MCF 10A (cell line): Measurements from ENCODE around the gene PNMA8C. TPM values are rescaled to one million over a fixed set of nuclear protein-coding genes. Genes with fewer than 3 reads are reported as not detected.
"Not testable (repeated sequence)": the region's sequence is repeated elsewhere in the genome, so short reads cannot be mapped to it uniquely, and the experiment has no call there.

Experiments used
- BruUV-seq: library from RNA; stranded (reverse); fragments of 400-500 nt; replicated peaks from 2 replicates; lab custom pipeline; 2021; lab: Mats Ljungman, UMichigan
- CTCF ChIA-PET: fragments of 300-600 bp; sonication (Branson Sonifier 250); formaldehyde crosslinking; extraction: SDS; loops from one replicate; lab custom pipeline; 2021; ENCODE audit warnings: antibody characterized with exemption, inconsistent platforms; lab: Yijun Ruan, JAX
- POLR2A ChIA-PET: fragments of 300-600, 350-650 bp; sonication (Branson Sonifier 250); formaldehyde crosslinking; extraction: SDS; loops from one replicate; lab custom pipeline; 2020; ENCODE audit warnings: antibody characterized with exemption, inconsistent platforms; lab: Yijun Ruan, JAX
- DNase-seq: peaks from one replicate; pipeline ENCODE4 v3.0.0-alpha.2; 2018; ENCODE audit not compliant: unreplicated experiment
- H3K27ac Mint-ChIP-seq: one replicate; pipeline ENCODE4 v1.8.0; 2022; ENCODE audit warnings: mild to moderate bottlenecking, low read depth, mixed read lengths; ENCODE audit not compliant: unreplicated experiment
- H3K27me3 Mint-ChIP-seq: one replicate; pipeline ENCODE4 v1.8.0; 2022; ENCODE audit warnings: mixed read lengths; ENCODE audit not compliant: insufficient read depth, unreplicated experiment
- H3K36me3 Mint-ChIP-seq: one replicate; pipeline ENCODE4 v1.8.0; 2022; ENCODE audit warnings: mild to moderate bottlenecking, moderate library complexity, mixed read lengths; ENCODE audit not compliant: insufficient read depth, unreplicated experiment
- H3K4me1 Mint-ChIP-seq: one replicate; pipeline ENCODE4 v1.8.0; 2022; ENCODE audit warnings: mixed read lengths; ENCODE audit not compliant: insufficient read depth, unreplicated experiment
- H3K4me3 Mint-ChIP-seq: one replicate; pipeline ENCODE4 v1.8.0; 2022; ENCODE audit warnings: mild to moderate bottlenecking, moderate library complexity, mixed read lengths; ENCODE audit not compliant: unreplicated experiment
- H3K9me3 Mint-ChIP-seq: one replicate; pipeline ENCODE4 v1.8.0; 2022; ENCODE audit warnings: mixed read lengths; ENCODE audit not compliant: unreplicated experiment
- intact Hi-C: fragments of 100-400 bp; cut with micrococcal nuclease; formaldehyde crosslinking; loops from 2 replicates; pipeline ENCODE4 v1.14.1; 2022
- total RNA-seq: library from RNA; stranded (reverse); gene quantifications from 2 replicates; pipeline ENCODE4 v1.2.3, GENCODE V29; 2022
- TF ChIP-seq, protein P1 (sequence below): fragments of 200-600 bp; IDR thresholded peaks from one replicate; pipeline ENCODE4 v1.8.0; 2022; ENCODE audit warnings: antibody characterized with exemption, mild to moderate bottlenecking; ENCODE audit not compliant: unreplicated experiment

The PNMA8C gene
- total RNA-seq, 1 experiment from 2014 or later = not detected

DNA sequence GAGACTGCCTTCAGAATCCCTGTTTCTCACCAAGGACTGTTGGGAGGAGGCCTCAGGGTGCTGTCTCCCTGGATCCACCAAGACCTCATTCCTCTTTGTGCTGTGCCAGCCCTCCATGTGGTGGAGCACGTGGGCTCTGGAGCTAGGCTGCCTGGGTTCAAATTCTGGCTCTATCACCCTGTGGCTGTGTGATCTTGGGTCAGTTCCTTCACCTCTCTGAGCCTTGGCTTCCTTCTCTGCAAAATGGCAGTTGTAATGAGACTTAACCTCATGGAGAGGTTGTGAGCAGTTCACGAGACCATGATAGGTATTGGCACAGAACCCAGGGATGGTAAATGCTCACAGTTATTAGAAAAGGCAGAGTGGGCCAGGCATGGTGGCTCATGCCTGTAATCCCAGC is 6.4 kb downstream of the PNMA8C start:
- TF ChIP-seq, protein P1, sequence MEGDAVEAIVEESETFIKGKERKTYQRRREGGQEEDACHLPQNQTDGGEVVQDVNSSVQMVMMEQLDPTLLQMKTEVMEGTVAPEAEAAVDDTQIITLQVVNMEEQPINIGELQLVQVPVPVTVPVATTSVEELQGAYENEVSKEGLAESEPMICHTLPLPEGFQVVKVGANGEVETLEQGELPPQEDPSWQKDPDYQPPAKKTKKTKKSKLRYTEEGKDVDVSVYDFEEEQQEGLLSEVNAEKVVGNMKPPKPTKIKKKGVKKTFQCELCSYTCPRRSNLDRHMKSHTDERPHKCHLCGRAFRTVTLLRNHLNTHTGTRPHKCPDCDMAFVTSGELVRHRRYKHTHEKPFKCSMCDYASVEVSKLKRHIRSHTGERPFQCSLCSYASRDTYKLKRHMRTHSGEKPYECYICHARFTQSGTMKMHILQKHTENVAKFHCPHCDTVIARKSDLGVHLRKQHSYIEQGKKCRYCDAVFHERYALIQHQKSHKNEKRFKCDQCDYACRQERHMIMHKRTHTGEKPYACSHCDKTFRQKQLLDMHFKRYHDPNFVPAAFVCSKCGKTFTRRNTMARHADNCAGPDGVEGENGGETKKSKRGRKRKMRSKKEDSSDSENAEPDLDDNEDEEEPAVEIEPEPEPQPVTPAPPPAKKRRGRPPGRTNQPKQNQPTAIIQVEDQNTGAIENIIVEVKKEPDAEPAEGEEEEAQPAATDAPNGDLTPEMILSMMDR = no peak
- Mint-ChIP-seq H3K27ac (no peak overlapping the region), H3K9me3 (no peaks in the 10 kb centered on the region), H3K36me3 (no peaks in the 10 kb centered on the region), H3K4me3 (no peak overlapping the region), H3K4me1 (no peaks in the 10 kb centered on the region), H3K27me3 (peaks cover 2% of the 10 kb centered on the region)
- no peak for DNase-seq
- BruUV-seq = no TSS peak
- POLR2A ChIA-PET = no interaction called here
- intact Hi-C loops = no loop called here
- CTCF ChIA-PET = interaction anchor here (0.6 to 1.1 kb wide), 2 partner anchors 18 to 43 kb away, joined by 3 read pairs; no protein-coding TSS in a partner anchor

DNA sequence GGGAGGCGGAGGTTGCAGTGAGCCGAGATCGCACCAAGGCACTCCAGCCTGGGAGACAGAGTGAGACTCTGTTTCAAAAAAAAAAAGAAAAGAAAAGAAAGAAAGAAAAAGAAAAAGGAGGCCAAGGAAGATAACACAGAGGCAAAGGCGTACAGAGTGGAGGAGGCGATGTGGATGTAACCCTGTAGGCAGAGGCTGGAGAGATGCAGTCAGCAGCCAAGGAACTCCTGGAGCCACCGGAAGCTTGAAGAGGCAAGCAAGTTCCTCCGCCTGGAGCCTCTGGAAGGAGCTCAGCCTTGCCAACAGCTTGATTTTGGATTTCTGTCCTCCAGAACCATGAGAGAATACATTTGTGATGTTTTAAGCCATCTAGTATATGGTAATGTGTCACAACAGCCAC is 8.7 kb downstream of the PNMA8C start:
- Mint-ChIP-seq H3K4me3 (no peak overlapping the region), H3K27ac (no peak overlapping the region), H3K4me1 (peaks cover 5% of the 10 kb centered on the region), H3K9me3 (no peaks in the 10 kb centered on the region), H3K27me3 (no peaks in the 10 kb centered on the region), H3K36me3 (no peaks in the 10 kb centered on the region)
- intact Hi-C loops = no loop called here
- no TSS peak for BruUV-seq
- TF ChIP-seq, protein P1 = no peak
- ChIA-PET CTCF (interaction anchor here (0.9 kb wide), 1 partner anchor 118 kb away, joined by 4 read pairs; no protein-coding TSS in a partner anchor), POLR2A (no interaction called here)
- DNase-seq = no peak

DNA sequence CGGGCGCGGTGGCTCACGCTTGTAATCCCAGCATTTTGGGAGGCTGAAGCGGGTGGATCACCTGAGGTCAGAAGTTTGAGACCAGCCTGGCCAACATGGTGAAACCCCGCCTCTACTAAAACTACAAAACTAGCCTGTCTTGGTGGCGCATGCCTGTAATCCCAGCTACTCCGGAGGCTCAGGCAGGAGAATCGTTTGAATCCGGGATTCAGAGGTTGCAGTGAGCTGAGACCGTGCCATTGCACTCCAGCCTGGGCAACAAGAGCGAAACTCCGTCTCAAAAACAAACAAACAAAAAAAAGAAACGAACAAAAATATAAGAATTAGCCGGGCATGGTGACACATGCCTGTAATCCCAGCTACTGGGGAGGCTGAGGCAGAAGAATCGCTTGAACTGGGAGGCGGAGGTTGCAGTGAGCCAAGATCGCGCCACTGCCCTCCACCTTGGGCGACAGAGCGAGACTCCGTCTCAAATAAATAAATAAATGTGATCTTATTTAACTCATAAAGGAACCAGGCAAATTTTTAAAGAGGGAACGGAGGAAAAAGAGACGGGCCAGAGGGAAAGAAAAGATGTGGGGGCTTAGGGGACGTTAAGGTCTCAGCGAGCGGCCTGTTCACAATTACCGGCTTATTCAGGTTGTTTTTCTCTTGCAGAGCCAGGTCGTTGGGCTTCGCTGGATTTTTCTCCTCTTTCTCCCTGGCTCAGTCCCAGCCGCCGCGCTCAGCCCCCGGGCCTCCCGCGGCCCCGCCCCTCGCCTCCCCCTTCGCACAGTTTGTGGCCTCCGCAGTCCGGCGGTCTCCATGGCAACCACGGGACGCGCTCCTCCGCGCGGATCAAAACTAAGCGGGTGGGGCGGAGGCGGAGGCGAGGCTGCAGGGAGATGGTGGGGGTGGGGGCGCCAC is 12.7 kb downstream of the PNMA8C start:
- H3K36me3 Mint-ChIP-seq, H3K27me3 Mint-ChIP-seq, H3K9me3 Mint-ChIP-seq, BruUV-seq, intact Hi-C loops, H3K4me1 Mint-ChIP-seq, POLR2A ChIA-PET, H3K27ac Mint-ChIP-seq: not testable (repeated sequence)
- H3K4me3 Mint-ChIP-seq = peak overlapping the region; percentile 34
- CTCF ChIA-PET = interaction anchor here (1.8 kb wide), 1 partner anchor 14 kb away, joined by 5 read pairs; no protein-coding TSS in a partner anchor
- peak; percentile 61 for DNase-seq

DNA sequence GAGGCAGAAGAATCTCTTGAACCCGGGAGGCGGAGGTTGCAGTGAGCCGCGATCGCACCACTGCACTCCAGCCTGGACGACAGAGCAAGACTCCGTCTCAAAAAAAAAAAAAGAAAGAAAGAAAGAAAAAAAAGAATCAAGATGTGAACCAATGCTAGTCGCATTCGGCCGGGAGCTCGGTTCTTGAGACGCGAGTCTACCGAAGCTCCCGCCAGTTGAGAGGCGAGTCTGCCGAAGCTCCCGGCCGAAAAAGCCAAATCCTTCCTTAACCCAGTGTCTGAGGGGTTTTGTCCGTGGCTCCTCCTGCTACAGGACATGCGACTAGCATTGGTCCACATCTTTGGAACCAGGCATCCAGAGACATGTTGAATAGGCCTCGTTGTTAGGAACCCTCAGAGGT is 13.8 kb downstream of the PNMA8C start:
- H3K4me1 Mint-ChIP-seq, BruUV-seq, H3K36me3 Mint-ChIP-seq, H3K4me3 Mint-ChIP-seq, DNase-seq, H3K27me3 Mint-ChIP-seq, intact Hi-C loops, H3K27ac Mint-ChIP-seq, H3K9me3 Mint-ChIP-seq, POLR2A ChIA-PET: not testable (repeated sequence)
- CTCF ChIA-PET = interaction anchor here (0.8 to 1.8 kb wide), 3 partner anchors 9 to 73 kb away, joined by 3 to 5 read pairs (median 4); no protein-coding TSS in a partner anchor
